H1 (cell line): ENCODE measurements around the gene KDM5A. TPM values are rescaled to one million over a fixed set of nuclear protein-coding genes. Genes with fewer than 3 reads are reported as not detected.

Source experiments
- CTCF ChIA-PET: fragments of 300-600 bp; sonication (Branson Sonifier 250); formaldehyde crosslinking; loops from one replicate; lab custom pipeline; 2021; ENCODE audit not compliant: partially characterized antibody; lab: Charles Lee
- POLR2A ChIA-PET: fragments of 300-600 bp; sonication (Branson Sonifier 250); formaldehyde crosslinking; loops from one replicate; lab custom pipeline; 2021; ENCODE audit warnings: inconsistent platforms; ENCODE audit not compliant: partially characterized antibody; lab: Charles Lee
- DNase-seq, 2 experiments: peaks; one replicate each; pipeline versions ENCODE4 v3.0.0 to v3.0.0-alpha.2; 2010 to 2022; ENCODE audit warnings: low spot score in 2 of 2, low read depth in 1 of 2, mixed read lengths in 1 of 2
- FAIRE-seq: peaks from 2 replicates; lab custom pipeline; 2011; peaks lifted over from hg19 to GRCh38; lab: Jason Lieb, UNC
- H2AFZ ChIP-seq: 2 replicates; pipeline ENCODE4 v1.8.1; 2012; ENCODE audit warnings: low read length, inconsistent platforms
- H2AK5ac ChIP-seq: 2 replicates; pipeline ENCODE4 v1.6.1; 2013; ENCODE audit warnings: low read depth, low read length
- H2BK120ac ChIP-seq: replicated peaks from 2 replicates; pipeline ENCODE3; 2013; ENCODE audit warnings: low read depth, low read length, inconsistent platforms
- H2BK12ac ChIP-seq: 2 replicates; pipeline ENCODE4 v1.6.1; 2013; ENCODE audit warnings: low read depth, low read length
- H2BK15ac ChIP-seq: 2 replicates; pipeline ENCODE4 v1.6.1; 2013; ENCODE audit warnings: low read length
- H2BK20ac ChIP-seq: 2 replicates; pipeline ENCODE4 v1.6.1; 2013; ENCODE audit warnings: low read length
- H2BK5ac ChIP-seq: 2 replicates; pipeline ENCODE4 v1.6.1; 2013; ENCODE audit warnings: low read depth, low read length
- H3K14ac ChIP-seq: 2 replicates; pipeline ENCODE4 v1.6.1; 2013; ENCODE audit warnings: inconsistent platforms; ENCODE audit not compliant: insufficient read length
- H3K18ac ChIP-seq: 2 replicates; pipeline ENCODE4 v1.6.1; 2013; ENCODE audit warnings: low read length; ENCODE audit errors: extremely low read depth
- H3K23ac ChIP-seq: 2 replicates; pipeline ENCODE4 v1.6.1; 2013; ENCODE audit warnings: inconsistent platforms; ENCODE audit not compliant: insufficient read length
- H3K23me2 ChIP-seq: 2 replicates; pipeline ENCODE4 v1.6.1; 2013; ENCODE audit warnings: low read depth, low read length
- H3K27ac ChIP-seq: 2 replicates; pipeline ENCODE4 v1.6.1; 2011; ENCODE audit warnings: low read depth, low read length, inconsistent platforms
- H3K27me3 ChIP-seq, 4 experiments: replicated peaks in 1 of 4; 1 replicate in 1 of 4; 2 replicates in 3 of 4; pipeline versions ENCODE4 v1.6.1 to v1.8.1; 2011 to 2013; ENCODE audit warnings: low read length in 3 of 4, mild to moderate bottlenecking in 3 of 4, inconsistent platforms in 2 of 4, mixed read lengths in 2 of 4, moderate library complexity in 1 of 4; ENCODE audit not compliant: control insufficient read depth in 3 of 4, insufficient read depth in 3 of 4; ENCODE audit errors: extremely low read depth in 1 of 4
- H3K36me3 ChIP-seq, 4 experiments: 2 replicates each; pipeline versions ENCODE4 v1.6.1 to v1.8.1; 2011 to 2013; ENCODE audit warnings: mild to moderate bottlenecking in 4 of 4, low read length in 3 of 4, moderate library complexity in 2 of 4, control low read depth in 1 of 4, inconsistent platforms in 1 of 4; ENCODE audit not compliant: insufficient read depth in 4 of 4, control insufficient read depth in 2 of 4
- H3K4ac ChIP-seq: replicated peaks from 2 replicates; pipeline ENCODE3; 2013; ENCODE audit warnings: low read length, low read depth, mixed read lengths, inconsistent platforms; ENCODE audit not compliant: insufficient read length
- H3K4me1 ChIP-seq, 4 experiments: replicated peaks in 1 of 4; 1 replicate in 1 of 4; 2 replicates in 3 of 4; pipeline versions ENCODE4 v1.6.1 to v1.8.1; 2011 to 2013; ENCODE audit warnings: low read length in 3 of 4, inconsistent platforms in 2 of 4, mixed read lengths in 1 of 4; ENCODE audit not compliant: insufficient read depth in 4 of 4, control insufficient read depth in 3 of 4
- H3K4me2 ChIP-seq, 2 experiments: 2 replicates each; pipeline versions ENCODE4 v1.6.1 to v1.8.1; 2011 to 2013; ENCODE audit warnings: low read depth in 2 of 2, low read length in 2 of 2, control low read depth in 1 of 2, inconsistent platforms in 1 of 2, mild to moderate bottlenecking in 1 of 2; ENCODE audit not compliant: insufficient read depth in 1 of 2
- H3K4me3 ChIP-seq, 4 experiments: fragments of 200-600, 300-600 bp in 1 of 4; sonication (generic), shearing (Covaris generic), sonication (Bioruptor Twin) in 1 of 4; 2 replicates each; pipeline versions ENCODE4 v1.5.1 to v1.8.1; 2011 to 2016; ENCODE audit warnings: low read length in 4 of 4, low read depth in 3 of 4, control low read depth in 2 of 4, inconsistent platforms in 2 of 4, mild to moderate bottlenecking in 2 of 4, mixed read lengths in 1 of 4, moderate library complexity in 1 of 4; ENCODE audit not compliant: insufficient read depth in 2 of 4; ENCODE audit errors: extremely low read depth in 1 of 4
- H3K56ac ChIP-seq: replicated peaks from 2 replicates; pipeline ENCODE3; 2013; ENCODE audit warnings: low read depth, mild to moderate bottlenecking, mixed read lengths, low read length, inconsistent platforms; ENCODE audit not compliant: insufficient read length
- H3K79me1 ChIP-seq: 2 replicates; pipeline ENCODE4 v1.6.1; 2013; ENCODE audit warnings: low read depth, low read length, control low read depth
- H3K79me2 ChIP-seq, 2 experiments: 2 replicates each; pipeline versions ENCODE4 v1.6.1 to v1.8.1; 2012 to 2013; ENCODE audit warnings: low read length in 2 of 2, mild to moderate bottlenecking in 2 of 2, inconsistent platforms in 1 of 2; ENCODE audit not compliant: insufficient read depth in 2 of 2, control insufficient read depth in 1 of 2
- H3K9ac ChIP-seq, 4 experiments: replicated peaks in 1 of 4; 1 replicate in 1 of 4; 2 replicates in 3 of 4; pipeline versions ENCODE4 v1.6.1 to v1.8.1; 2011 to 2013; ENCODE audit warnings: low read depth in 3 of 4, low read length in 3 of 4, control low read depth in 2 of 4, mild to moderate bottlenecking in 2 of 4, moderate library complexity in 2 of 4, inconsistent platforms in 1 of 4; ENCODE audit errors: extremely low read depth in 1 of 4
- H3K9me3 ChIP-seq, 2 experiments: 2 replicates each; pipeline versions ENCODE4 v1.6.1 to v1.8.1; 2012 to 2013; ENCODE audit warnings: mild to moderate bottlenecking in 2 of 2, moderate library complexity in 2 of 2, control low read depth in 1 of 2, inconsistent platforms in 1 of 2, low read depth in 1 of 2, low read length in 1 of 2, mixed read lengths in 1 of 2; ENCODE audit not compliant: insufficient read depth in 2 of 2
- H4K20me1 ChIP-seq, 2 experiments: replicated peaks in 1 of 2; 2 replicates each; pipeline versions ENCODE3 to v1.8.1; 2011 to 2013; ENCODE audit warnings: inconsistent platforms in 2 of 2, low read length in 2 of 2, mild to moderate bottlenecking in 1 of 2; ENCODE audit not compliant: insufficient read depth in 2 of 2, control insufficient read depth in 1 of 2
- H4K5ac ChIP-seq: 2 replicates; pipeline ENCODE4 v1.6.1; 2013; ENCODE audit warnings: low read length, low read depth, mixed read lengths, inconsistent platforms; ENCODE audit not compliant: insufficient read length
- H4K8ac ChIP-seq: 2 replicates; pipeline ENCODE4 v1.8.0; 2013; ENCODE audit warnings: mild to moderate bottlenecking, moderate library complexity, low read length, inconsistent platforms; ENCODE audit not compliant: insufficient read depth; ENCODE audit errors: extremely low read depth
- H4K91ac ChIP-seq: replicated peaks from 2 replicates; pipeline ENCODE3; 2013; ENCODE audit warnings: low read length, mixed read lengths, inconsistent platforms; ENCODE audit not compliant: insufficient read length
- CEBPB ChIP-seq: IDR thresholded peaks from 2 replicates; pipeline ENCODE4 v1.6.1; 2012; ENCODE audit warnings: low read depth, low read length
- CREB1 ChIP-seq: IDR thresholded peaks from 2 replicates; pipeline ENCODE4 v1.6.1; 2012; ENCODE audit warnings: inconsistent platforms
- WGBS, 2 experiments: shearing (Covaris generic) in 1 of 2; methylation state at CpG; one replicate each; pipeline versions ENCODE4 v1.1.6 to v1.1.7; 2013 to 2015; ENCODE audit warnings: low lambda C conversion rate in 2 of 2, mixed read lengths in 2 of 2, inconsistent platforms in 1 of 2, low coverage in 1 of 2, missing lambda C conversion rate in 1 of 2; ENCODE audit not compliant: insufficient replicate concordance in 2 of 2, insufficient coverage in 1 of 2, insufficient read length in 1 of 2; ENCODE audit errors: extremely low coverage in 1 of 2, missing lambda C conversion rate in 1 of 2; 5-methylcytosine and 5-hydroxymethylcytosine counted together
- polyA plus RNA-seq, 7 experiments: library from polyadenylated mRNA; depleted of rRNA in 3 of 7; stranded (reverse) in 5 of 7; unstranded in 2 of 7; fragments of >200 nt in 5 of 7; fragments of 200-250 nt in 2 of 7; gene quantifications; 1 replicate in 5 of 7; 2 replicates in 1 of 7; 4 replicates in 1 of 7; pipeline versions ENCODE4 v1.2.1 to v1.2.3, GENCODE V29; 2011 to 2013; ENCODE audit warnings: missing spikeins in 2 of 7, mixed read lengths in 2 of 7
- total RNA-seq: library from RNA; stranded (reverse); fragmentation: NEBNext Ultra II Directional; extraction: Animal tissue kit (Norgen Biotek cat#: 25700); gene quantifications from 2 replicates; pipeline ENCODE4 v1.2.1, GENCODE V29; 2021

The KDM5A gene
- total and polyA plus RNA-seq, 2 of the 8 experiments (the other 6 are each of a cell fraction or from before 2014, with no cell fraction given): 6.3 to 36.9 TPM

DNA sequence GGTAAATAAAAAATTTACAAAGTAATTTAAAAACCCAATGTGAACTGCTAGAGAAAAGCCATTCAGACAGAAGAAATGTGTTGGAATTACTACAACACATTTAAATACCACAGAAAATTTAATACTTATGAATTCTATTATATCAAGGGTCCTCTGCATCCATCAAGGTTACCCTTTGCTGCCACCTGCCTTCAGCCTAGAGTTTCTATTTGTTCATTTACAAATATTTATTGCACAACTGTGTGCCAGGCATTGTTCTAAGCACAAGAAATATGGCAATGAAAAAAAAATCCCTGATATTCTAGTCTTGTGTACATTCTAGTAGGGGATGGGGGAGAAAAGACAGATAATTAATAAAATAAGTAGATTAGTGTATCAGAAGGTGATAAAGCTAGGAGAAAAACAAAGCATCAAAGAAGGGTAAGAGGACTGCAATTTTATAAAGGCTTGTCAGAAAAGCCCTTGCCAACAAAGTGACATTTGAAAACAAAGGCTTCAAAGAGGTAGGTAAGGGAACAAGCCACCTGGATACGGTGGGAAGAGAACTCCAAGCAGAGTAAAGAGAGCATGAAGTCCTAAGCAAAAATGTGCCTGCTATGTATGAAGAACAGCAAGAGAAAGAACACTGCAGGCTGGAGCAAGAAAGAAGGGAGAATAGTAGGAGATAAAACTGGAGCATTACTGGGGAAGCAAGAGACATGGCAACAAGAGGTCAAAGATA is 67.4 kb downstream of the KDM5A start:
- no peak overlapping the region for H3K14ac ChIP-seq
- CTCF ChIA-PET: interaction anchor here (0.7 kb wide), 1 partner anchor 128 kb away, joined by 3 read pairs; no protein-coding TSS in a partner anchor
- H3K23me2 ChIP-seq: no peaks in the 10 kb centered on the region

More for the DNA sequence above, 67.4 kb downstream of the KDM5A start:
- H3K4me2 ChIP-seq: no peak overlapping the region
- H4K8ac ChIP-seq: no peak overlapping the region
- H3K56ac ChIP-seq: no peak overlapping the region
- H3K27me3 ChIP-seq: no peaks in the 10 kb centered on the region
- H2AFZ ChIP-seq: no peak overlapping the region
- WGBS, 2 experiments: 90% methylated on average over 1 of the region's 1 CpG; no CpG with 5 or more reads in 1 of the 2 experiments
- no peak overlapping the region for H2AK5ac ChIP-seq
- H3K9ac ChIP-seq: no peak overlapping the region
- no peak overlapping the region for H2BK12ac ChIP-seq
- H3K4me3 ChIP-seq: no peak overlapping the region
- H4K91ac ChIP-seq: no peak overlapping the region
- H3K23ac ChIP-seq: no peak overlapping the region
- H3K27ac ChIP-seq: no peak overlapping the region
- TF ChIP-seq CEBPB (0 out of 2 replicates have a peak, but pooled peaks have one; percentile 30), CREB1 (no peak)
- TF ChIP-seq, all 59 proteins: peak for 1
- peaks cover 13 to 49% (median 37%) of the 10 kb centered on the region in 4 experiments for H3K36me3 ChIP-seq
- H2BK120ac ChIP-seq: no peak overlapping the region
- H3K9me3 ChIP-seq: no peaks in the 10 kb centered on the region
- no peaks in the 10 kb centered on the region for H3K4me1 ChIP-seq
- H4K20me1 ChIP-seq: no peaks in the 10 kb centered on the region
- POLR2A ChIA-PET: no interaction called here
- no peak overlapping the region for H3K4ac ChIP-seq
- no peak overlapping the region for H3K18ac ChIP-seq
- H2BK20ac ChIP-seq: no peak overlapping the region
- FAIRE-seq: no peak
- H2BK5ac ChIP-seq: no peak overlapping the region
- DNase-seq: no peak
- no peak overlapping the region for H4K5ac ChIP-seq
- H2BK15ac ChIP-seq: no peak overlapping the region
- H3K79me1 ChIP-seq: no peaks in the 10 kb centered on the region
- H3K79me2 ChIP-seq: no peaks in the 10 kb centered on the region
